GM04503 (cell line): ENCODE measurements around the gene TSPOAP1.

Experiments
- DNase-seq: peaks from one replicate; pipeline ENCODE4 v3.0.0-alpha.2; 2012; ENCODE audit warnings: low read depth

The TSPOAP1 gene

GRCh38 chr17:58302919-58303585, 25.5 kb downstream of the TSPOAP1 start:
- no peak for DNase-seq

DNA sequence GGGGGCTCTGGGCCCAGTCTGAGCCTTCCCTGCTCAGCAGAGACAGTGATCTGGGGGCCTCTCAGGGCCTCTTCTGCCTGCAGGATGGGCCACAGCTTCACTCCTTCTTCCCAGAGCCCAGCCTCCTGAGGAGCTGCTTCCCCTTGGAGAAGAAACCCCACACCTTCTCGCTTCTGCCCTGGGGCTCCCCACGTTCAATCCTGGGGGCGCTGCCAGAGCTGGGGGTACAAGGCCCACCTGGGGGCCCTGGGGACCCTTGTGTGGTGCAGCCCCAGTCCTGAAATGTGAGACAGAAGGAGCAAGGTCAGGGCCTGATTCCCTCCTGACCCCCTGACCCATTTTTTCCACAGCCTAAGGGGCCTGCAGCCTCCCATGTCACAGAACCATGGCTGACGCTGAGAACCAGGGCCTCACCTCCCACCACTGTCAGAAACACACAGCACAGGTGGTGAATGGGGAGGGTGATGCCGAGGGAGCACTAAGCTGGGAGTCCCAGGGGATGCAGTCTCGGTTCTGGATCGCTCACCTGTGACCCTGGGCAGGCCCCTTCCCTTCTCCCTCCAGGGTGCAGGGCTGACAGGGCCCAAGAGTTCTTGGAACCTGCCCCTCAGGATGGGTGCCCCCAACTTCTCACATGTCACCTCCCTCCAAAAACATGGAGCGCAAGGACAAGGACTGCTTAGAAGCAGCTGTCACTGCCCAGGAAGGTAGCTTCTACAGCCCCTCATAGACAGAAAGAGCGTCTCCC, 26.2 kb downstream of the TSPOAP1 start:
- DNase-seq, result no peak

GRCh38 chr17:58301504-58302150, 27.0 kb downstream of the TSPOAP1 start:
- DNase-seq, result no peak

DNA sequence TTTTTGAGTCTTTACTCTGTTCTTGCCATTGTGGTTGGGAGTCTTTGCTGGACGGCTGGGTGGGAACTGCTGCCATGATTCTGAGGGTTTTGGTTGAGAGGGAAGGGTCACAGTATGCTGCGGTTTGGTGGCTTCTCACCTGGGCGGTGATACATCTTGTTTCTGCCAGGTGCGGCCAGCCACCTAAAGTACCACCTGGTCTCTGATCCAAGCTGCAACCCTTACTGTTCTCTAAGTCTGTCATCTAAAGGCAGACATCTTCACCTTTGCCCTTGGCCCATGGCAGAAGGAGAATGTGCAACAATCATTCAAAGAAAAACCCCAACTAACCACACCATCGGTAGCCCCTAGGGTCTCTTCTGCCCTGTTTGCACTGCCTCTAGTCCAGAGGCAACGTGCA, 28.3 kb downstream of the TSPOAP1 start:
- no peak for DNase-seq

GRCh38 chr17:58294034-58294433, 34.6 kb downstream of the TSPOAP1 start:
- DNase-seq, result no peak

GRCh38 chr17:58291246-58291645, 37.3 kb downstream of the TSPOAP1 start:
- DNase-seq, result no peak

DNA sequence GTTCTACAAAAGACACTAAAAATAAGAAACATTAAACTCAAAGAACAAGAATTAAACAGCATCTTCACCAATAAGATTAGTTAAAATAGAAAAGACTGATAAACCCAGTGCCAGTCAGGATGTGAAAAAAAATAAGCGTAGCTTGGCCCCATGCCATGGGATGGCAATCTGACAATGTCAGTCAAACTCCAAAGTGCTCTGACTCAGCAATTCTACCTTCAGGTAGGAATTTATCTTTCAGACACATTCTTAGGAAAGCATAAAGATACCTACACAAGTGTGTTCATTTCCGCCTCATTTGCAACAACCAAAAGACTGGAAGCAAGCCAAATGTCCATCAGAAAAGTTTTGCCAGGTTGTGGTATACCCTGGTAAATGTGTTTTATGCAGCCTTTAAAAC, 38.7 kb downstream of the TSPOAP1 start:
- no peak for DNase-seq

- DNase-seq, result no peak
These were observed 43.2 kb downstream of the TSPOAP1 start for GRCh38 chr17:58285422-58285810.

DNA sequence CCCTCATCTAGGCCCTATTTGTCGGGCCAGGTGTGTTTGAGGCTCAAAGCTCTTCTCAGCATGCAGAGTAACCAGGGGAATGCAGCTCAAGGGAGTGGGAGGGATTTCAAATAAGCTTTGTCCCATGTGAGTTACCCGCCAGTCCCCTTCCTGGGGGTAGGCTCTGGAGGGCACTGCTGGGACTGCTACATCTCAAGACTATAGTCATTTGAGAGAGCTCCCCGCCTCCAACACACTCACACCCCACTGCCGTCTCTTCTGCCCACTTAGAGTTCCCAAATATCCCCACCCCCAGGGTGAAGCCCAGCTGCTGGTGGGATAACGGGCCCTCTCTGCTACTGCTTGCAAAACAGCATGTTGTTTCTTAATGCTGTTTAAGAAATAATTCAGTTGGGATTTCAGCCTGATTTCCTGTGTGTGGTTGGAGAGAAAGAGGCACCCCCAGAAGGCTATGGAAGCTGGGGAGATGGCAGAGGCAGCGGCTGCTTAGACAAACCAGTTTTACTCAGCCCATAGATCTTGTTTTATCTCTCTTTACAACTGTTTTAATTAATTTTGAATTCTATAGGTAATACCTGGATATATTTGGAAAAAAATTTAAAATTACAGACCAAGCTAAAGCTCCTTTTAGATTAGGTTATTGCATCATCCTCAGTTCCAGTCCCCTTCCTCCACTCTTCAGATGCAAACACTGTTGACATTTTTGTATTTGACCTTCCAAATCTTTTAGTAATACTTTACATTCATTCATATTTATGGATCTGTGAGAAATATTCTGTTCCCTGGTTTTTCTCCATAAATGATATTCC, 43.8 kb downstream of the TSPOAP1 start:
- DNase-seq, result no peak

GRCh38 chr17:58283674-58284612, 44.7 kb downstream of the TSPOAP1 start:
- no peak for DNase-seq

- no peak for DNase-seq
These were observed 46.2 kb downstream of the TSPOAP1 start for GRCh38 chr17:58282442-58282841.

DNA sequence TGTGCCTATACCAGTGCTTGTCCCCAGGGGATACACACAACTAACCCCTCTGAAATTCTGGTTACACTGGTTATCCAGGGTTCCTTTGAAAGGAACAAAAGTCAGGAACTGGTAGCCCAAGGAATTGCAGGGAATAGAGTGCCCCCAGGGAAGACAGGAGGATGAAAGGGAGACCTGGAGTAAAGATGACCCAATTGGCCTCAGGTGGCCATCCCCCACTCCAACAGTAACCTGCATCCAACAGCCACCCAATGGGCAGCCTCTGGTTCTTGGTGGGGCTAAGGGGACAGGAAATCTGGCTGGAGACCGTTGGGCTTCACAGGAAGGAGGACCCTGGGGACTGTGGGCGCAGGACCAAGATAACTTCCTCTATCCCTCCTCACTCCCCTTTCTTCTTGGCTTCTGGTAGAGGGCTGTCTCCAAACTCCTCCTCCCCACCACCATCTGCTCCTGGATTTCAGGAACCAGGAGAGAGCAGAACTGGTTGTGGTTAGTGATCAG, 47.0 kb downstream of the TSPOAP1 start:
- DNase-seq, result no peak

- DNase-seq, result no peak
These were observed 47.9 kb downstream of the TSPOAP1 start, which contains the start of gene MPO for GRCh38 chr17:58280480-58281217. Gene MPO, minus strand, starts transcription at chr17:58280935. Its CDS starts 177 bp downstream, at chr17:58280758.

DNA sequence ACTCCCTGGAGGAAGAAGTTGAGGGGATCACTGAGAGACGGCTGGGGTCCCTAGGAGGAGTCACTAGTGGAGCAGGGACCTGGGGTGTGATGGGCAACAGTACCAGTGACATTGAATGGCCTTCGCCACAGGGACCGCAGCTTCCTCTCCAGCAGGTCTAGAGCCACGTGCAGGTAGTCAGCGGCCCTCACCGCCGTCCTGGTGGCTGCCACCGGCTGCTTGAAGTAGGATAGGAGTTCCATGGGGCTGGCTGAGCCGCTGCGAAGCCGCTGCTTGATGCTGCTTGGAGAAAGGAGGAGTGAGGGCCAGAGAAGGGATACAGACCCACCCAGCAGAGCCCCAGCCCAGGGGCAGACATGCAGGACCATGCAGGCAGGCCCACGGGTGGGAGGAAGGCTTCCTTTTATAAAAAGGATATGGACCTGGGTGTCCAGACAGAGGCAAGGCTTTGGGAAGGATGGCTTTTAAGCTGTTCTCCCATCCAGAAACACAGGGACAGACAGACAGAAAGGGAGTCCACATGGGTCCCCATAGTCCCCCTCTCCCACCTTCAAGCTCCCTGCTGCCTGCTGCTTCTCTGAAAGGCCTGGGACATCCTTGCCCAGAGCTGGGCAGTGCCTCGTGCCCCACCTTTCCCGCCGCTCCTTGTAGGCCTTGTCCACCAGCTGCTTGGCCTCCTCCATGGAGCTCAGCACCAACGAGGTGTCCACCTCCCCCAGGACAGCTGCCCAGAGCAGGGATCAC, 48.7 kb downstream of the TSPOAP1 start:
- DNase-seq, result no peak

DNA sequence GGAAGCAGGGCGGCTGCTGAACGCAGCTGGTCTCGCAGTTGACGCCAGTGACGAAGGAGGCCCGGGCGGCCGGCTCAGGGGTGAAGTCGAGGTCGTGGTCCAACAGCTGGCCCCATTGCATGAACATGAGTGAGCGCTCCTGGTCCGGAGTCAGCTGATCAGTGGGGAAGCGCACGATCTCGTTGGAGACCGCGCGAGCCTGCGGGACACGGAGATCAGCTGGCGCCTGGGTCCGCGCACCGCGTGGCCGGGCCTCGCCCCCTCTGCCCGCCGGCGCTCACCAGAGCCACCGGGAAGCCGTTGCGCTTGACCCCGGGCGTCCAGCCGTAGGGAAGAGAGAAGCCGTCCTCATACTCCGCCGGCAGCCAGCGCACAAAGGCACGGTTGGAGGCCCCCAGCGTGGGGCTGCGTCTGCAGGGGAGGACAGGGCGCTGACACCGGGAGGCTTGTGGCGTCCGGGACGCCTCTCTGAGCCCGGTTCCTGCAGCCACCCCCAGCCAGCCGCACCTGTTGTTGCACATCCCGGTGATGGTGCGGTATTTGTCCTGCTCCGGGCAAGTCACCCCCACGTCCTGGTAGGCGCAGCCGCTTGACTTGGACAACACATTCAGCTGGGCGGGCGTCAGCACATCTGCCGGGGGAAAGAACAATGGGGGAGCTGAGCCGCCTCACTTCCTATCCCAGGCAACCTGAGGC, 49.4 kb downstream of the TSPOAP1 start:
- no peak for DNase-seq

DNA sequence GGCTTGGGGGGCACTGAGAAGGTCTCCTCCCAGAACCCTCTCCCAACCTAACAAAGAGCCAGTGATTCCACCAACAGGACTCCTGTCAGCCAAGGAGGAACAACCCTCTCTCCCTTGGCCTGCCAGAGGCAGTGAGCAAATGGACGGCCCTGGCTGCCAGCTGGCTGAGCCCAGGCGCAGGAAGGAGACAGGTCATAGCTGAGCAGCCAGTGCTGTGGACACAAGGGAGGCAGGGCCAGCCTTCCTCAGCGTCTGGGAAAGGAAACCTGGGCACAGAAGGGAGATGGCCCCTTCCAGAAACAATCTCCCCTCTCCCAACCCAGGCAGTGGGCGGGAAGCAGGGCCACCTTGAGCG, 50.0 kb downstream of the TSPOAP1 start:
- no peak for DNase-seq

- no peak for DNase-seq
These were observed 50.6 kb downstream of the TSPOAP1 start for GRCh38 chr17:58277802-58278595.
